PC-9 (cell line): Measurements from ENCODE around the gene KIF5B. TPM values are rescaled to one million over a fixed set of nuclear protein-coding genes. Genes with fewer than 3 reads are reported as not detected.

Experiments used
- BruUV-seq: library from RNA; stranded (reverse); fragments of 400-500 nt; replicated peaks from 2 replicates; lab custom pipeline; 2021; lab: Mats Ljungman, UMichigan
- CTCF ChIA-PET: fragments of 300-600 bp; sonication (Branson Sonifier 250); formaldehyde crosslinking; loops from one replicate; lab custom pipeline; 2022; ENCODE audit warnings: antibody characterized with exemption; lab: Charles Lee
- POLR2A ChIA-PET: fragments of 300-600 bp; sonication (Branson Sonifier 250); formaldehyde crosslinking; loops from one replicate; lab custom pipeline; 2022; ENCODE audit warnings: antibody characterized with exemption; ENCODE audit not compliant: unreplicated experiment; lab: Charles Lee
- DNase-seq, 2 experiments: peaks; one replicate each; pipeline versions ENCODE4 v3.0.0 to v3.0.0-alpha.2; 2015 to 2022; ENCODE audit warnings: mixed read lengths in 1 of 2
- H2AFZ ChIP-seq: fragments of 200-600 bp; sonication (generic); 2 replicates; pipeline ENCODE4 v1.8.1; 2017; ENCODE audit warnings: antibody characterized with exemption
- H3F3A ChIP-seq: fragments of 200-600 bp; sonication (generic); 2 replicates; pipeline ENCODE4 v1.8.1; 2017; ENCODE audit warnings: antibody characterized with exemption, mild to moderate bottlenecking, low read depth; ENCODE audit not compliant: insufficient read depth
- H3K27ac ChIP-seq: fragments of 200-600 bp; sonication (generic); 2 replicates; pipeline ENCODE4 v1.6.1; 2016; ENCODE audit warnings: mixed run types
- H3K27me3 ChIP-seq: fragments of 200-600 bp; sonication (generic); 2 replicates; pipeline ENCODE4 v1.6.1; 2016; ENCODE audit warnings: low read depth, mixed run types; ENCODE audit not compliant: insufficient read depth
- H3K36me3 ChIP-seq: fragments of 200-600 bp; sonication (generic); 2 replicates; pipeline ENCODE4 v1.6.1; 2016; ENCODE audit warnings: low read depth, mixed run types
- H3K4me1 ChIP-seq: fragments of 200-600 bp; sonication (generic); replicated peaks from 2 replicates; pipeline ENCODE4 v1.6.1; 2016; ENCODE audit warnings: mixed run types; ENCODE audit not compliant: insufficient read depth
- H3K4me2 ChIP-seq: fragments of 200-600 bp; sonication (generic); 2 replicates; pipeline ENCODE4 v1.6.1; 2017; ENCODE audit warnings: mixed run types
- H3K4me3 ChIP-seq: fragments of 200-600 bp; sonication (generic); 2 replicates; pipeline ENCODE4 v1.6.1; 2016; ENCODE audit warnings: mixed run types
- H3K79me2 ChIP-seq: fragments of 200-600 bp; sonication (generic); 2 replicates; pipeline ENCODE4 v1.6.1; 2017; ENCODE audit warnings: low read depth, mixed run types
- H3K9me2 ChIP-seq: fragments of 200-600 bp; sonication (generic); 2 replicates; pipeline ENCODE4 v1.8.1; 2017; ENCODE audit warnings: mild to moderate bottlenecking; ENCODE audit not compliant: insufficient read depth
- H3K9me3 ChIP-seq: fragments of 200-600 bp; sonication (generic); 2 replicates; pipeline ENCODE4 v1.8.1; 2016; ENCODE audit warnings: low read depth; ENCODE audit not compliant: insufficient read depth
- H4K20me1 ChIP-seq: fragments of 200-600 bp; sonication (generic); 2 replicates; pipeline ENCODE4 v1.8.1; 2017; ENCODE audit not compliant: insufficient read depth
- CTCF ChIP-seq: fragments of 200-600 bp; sonication (generic); conservative IDR thresholded peaks from 2 replicates; pipeline ENCODE4 v1.6.1; 2017; ENCODE audit warnings: mixed run types, antibody characterized with exemption, mild to moderate bottlenecking, moderate library complexity
- EZH2 ChIP-seq: fragments of 200-600 bp; sonication (generic); IDR thresholded peaks from 2 replicates; pipeline ENCODE4 v1.8.0; 2017; ENCODE audit warnings: antibody characterized with exemption, low read depth
- intact Hi-C: fragments of 100-400 bp; cut with micrococcal nuclease; formaldehyde crosslinking; loops from one replicate; pipeline ENCODE4 v1.10.0; 2022; ENCODE audit not compliant: unreplicated experiment
- total RNA-seq: library from RNA; stranded (reverse); gene quantifications from 2 replicates; pipeline ENCODE4 v1.2.3, GENCODE V29; 2021

KIF5B gene
- total RNA-seq, 1 experiment from 2014 or later = 76.9 TPM

GRCh38 chr10:32031920-32032319 lies 24.3 kb downstream of the KIF5B start:
- intact Hi-C loops = loop anchor here (10.0 kb wide), 1 partner anchor 243 kb away; no protein-coding TSS in a partner anchor
- H3K27ac ChIP-seq = no peak overlapping the region
- peaks cover 28% of the 10 kb centered on the region for H3K36me3 ChIP-seq
- no peak overlapping the region for H2AFZ ChIP-seq
- no peak for DNase-seq
- no peak overlapping the region for H3K4me2 ChIP-seq
- TF ChIP-seq EZH2 = no peak
- TF ChIP-seq CTCF = no peak
- no peak overlapping the region for H3K4me3 ChIP-seq
- no peaks in the 10 kb centered on the region for H3K9me2 ChIP-seq
- ChIA-PET CTCF (no interaction called here), POLR2A (no interaction called here)
- no peaks in the 10 kb centered on the region for H3K4me1 ChIP-seq
- H3K9me3 ChIP-seq = no peaks in the 10 kb centered on the region
- no TSS peak for BruUV-seq
- no peaks in the 10 kb centered on the region; the same call in 1 of the 2 replicates for H3F3A ChIP-seq
- H3K27me3 ChIP-seq = no peaks in the 10 kb centered on the region
- 0 out of 2 replicates have a peak, but pooled peaks cover 6% of the 10 kb centered on the region for H3K79me2 ChIP-seq
- peaks cover 8% of the 10 kb centered on the region; the same call in 1 of the 2 replicates for H4K20me1 ChIP-seq

- no TSS peak for BruUV-seq
- Histone ChIP-seq H3K4me1 (no peaks in the 10 kb centered on the region), H3K4me2 (no peak overlapping the region), H3K79me2 (0 out of 2 replicates have a peak, but pooled peaks cover under 1% of the 10 kb centered on the region), H4K20me1 (peaks cover 8% of the 10 kb centered on the region; the same call in 1 of the 2 replicates), H3K4me3 (no peak overlapping the region), H2AFZ (no peak overlapping the region), H3K27ac (no peak overlapping the region), H3K9me2 (no peaks in the 10 kb centered on the region), H3K27me3 (no peaks in the 10 kb centered on the region), H3K36me3 (peaks cover 23% of the 10 kb centered on the region), H3F3A (no peaks in the 10 kb centered on the region; the same call in 1 of the 2 replicates), H3K9me3 (no peaks in the 10 kb centered on the region)
- POLR2A ChIA-PET = no interaction called here
- TF ChIP-seq EZH2 (no peak), CTCF (no peak)
- CTCF ChIA-PET = no interaction called here
- no peak for DNase-seq
- intact Hi-C loops = loop anchor here (10.0 kb wide), 1 partner anchor 243 kb away; no protein-coding TSS in a partner anchor
These were observed 24.8 kb downstream of the KIF5B start for GRCh38 chr10:32031424-32031823.

DNA sequence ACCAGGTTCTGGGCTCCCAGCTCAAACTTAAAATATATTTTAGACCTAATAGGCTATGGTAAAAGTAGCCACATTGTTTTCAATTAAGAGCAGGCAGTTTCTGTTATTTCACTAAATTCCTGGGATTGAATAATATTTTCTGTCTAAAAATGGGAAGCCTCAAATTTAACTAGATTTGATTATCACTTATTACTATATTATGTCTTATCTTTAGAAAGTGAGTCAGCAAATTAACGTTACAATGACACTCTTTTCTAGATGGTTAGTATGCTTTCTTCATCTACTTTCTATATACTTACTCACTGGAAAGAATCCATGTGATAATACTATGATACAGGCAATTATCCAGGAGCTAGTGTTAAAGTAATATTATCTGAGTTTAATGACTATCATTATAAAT lies 27.5 kb downstream of the KIF5B start:
- Histone ChIP-seq H3K27ac (no peak overlapping the region; the same call in 1 of the 2 replicates), H3K4me1 (no peaks in the 10 kb centered on the region), H4K20me1 (peaks cover 8% of the 10 kb centered on the region; the same call in 1 of the 2 replicates), H3K27me3 (no peaks in the 10 kb centered on the region), H3K9me3 (no peaks in the 10 kb centered on the region), H3K79me2 (0 out of 2 replicates have a peak, but pooled peaks cover 4% of the 10 kb centered on the region), H3K4me2 (no peak overlapping the region), H3F3A (no peaks in the 10 kb centered on the region), H3K36me3 (peaks cover 26% of the 10 kb centered on the region), H3K9me2 (no peaks in the 10 kb centered on the region), H2AFZ (no peak overlapping the region), H3K4me3 (no peak overlapping the region)
- POLR2A ChIA-PET = no interaction called here
- TF ChIP-seq CTCF (no peak), EZH2 (no peak)
- intact Hi-C loops = no loop called here
- no TSS peak for BruUV-seq
- DNase-seq = no peak
- CTCF ChIA-PET = interaction anchor here (0.6 kb wide), 1 partner anchor 163 kb away, joined by 4 read pairs; no protein-coding TSS in a partner anchor
